ENCODE data around the gene SH3RF3. TPM values are rescaled to one million over a fixed set of nuclear protein-coding genes. Genes with fewer than 3 reads are reported as not detected.
A peak's percentile ranks its signal among the peaks of the same experiment; 100 is the strongest.

Gene SH3RF3
- total RNA-seq, 1 donor: 0.54 TPM

DNA sequence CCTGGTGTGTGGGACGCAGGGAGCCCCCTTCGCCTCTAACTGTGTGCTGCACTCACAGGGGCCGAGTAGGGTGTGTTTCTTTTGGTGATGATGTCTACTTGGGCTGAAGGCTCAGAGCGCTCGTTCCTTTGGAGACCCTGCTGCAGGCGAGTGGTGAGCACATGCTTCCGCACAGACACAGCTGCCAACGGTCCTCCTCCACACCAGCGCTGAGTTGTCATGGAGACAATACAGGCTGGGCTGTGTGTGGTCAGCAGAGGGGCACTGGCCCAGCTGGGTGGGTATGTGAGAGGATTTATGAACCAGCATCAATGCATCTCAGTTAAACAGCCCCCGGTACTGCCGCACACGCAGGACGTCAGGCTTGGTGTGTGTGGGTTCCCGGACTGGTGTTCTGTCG, 143.5 kb downstream of the SH3RF3 start:
- no peak for DNase-seq (ENCODE audit: low read depth in 2 of 3, low spot score in 2 of 3)

DNA sequence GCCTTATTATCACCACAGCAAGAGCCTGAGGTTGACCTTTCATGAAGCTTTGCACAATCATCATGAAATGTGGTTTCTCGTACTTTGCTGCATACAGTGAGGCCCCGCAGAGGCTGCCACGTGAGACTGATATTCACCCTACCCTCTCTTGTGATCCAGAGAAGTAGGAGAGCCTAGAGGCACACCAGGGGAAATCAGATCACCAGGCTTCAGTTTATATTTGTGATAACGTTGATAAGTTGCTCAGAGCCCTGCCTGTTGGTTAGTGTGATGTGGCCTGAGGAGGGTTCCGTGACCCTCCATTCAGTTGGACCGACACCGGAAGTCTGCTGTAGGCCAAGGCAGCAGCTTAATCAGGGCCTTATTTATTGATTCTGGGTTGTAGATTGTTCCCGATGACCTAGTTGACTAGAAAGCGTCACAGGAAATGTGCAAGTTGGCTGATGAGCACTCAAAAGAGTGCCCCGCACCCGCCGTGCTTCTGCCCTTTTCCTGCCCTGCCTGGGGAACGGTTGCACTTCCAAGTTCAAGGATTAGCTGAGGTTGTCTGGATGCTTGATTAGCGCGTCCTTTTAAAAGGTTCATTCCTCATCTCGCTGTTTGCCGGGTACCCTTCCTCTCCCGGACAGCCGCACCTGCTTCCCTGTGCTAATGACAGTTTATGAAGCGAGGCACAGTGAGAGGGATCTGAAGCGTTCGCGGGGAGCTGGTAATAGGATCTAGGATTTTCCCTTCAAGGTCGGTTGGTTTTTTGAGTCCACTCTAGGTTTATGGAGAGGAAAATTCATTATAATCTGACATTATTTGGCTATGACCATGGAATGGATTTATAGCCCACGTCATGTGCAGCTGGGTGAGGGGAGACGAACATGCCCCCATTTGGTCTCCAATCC, 146.4 kb downstream of the SH3RF3 start:
- peak in 2 of 3 donors; percentile 26 to 64 for DNase-seq (ENCODE audit: low read depth in 2 of 3, low spot score in 2 of 3)

DNA sequence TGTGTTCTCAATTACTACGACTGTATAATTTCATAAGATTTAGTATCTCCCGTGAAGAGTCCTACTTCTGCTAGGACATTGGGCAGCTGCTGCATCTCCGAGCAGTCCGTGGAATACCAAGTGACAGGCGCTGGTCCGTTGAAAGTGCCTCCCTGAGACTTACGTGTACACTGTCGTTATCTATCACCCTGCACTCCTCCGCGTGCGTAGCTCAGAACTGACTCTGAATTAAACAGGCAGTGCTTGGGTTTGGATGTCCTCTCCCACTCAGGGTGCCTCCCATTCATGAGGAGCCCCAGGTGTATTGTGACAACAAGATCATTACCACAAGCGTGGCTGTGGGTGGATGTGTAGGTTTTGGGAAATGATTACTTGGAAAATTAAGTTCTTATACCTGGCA, 148.4 kb downstream of the SH3RF3 start:
- no peak for DNase-seq (ENCODE audit: low read depth in 2 of 3, low spot score in 2 of 3)

DNA sequence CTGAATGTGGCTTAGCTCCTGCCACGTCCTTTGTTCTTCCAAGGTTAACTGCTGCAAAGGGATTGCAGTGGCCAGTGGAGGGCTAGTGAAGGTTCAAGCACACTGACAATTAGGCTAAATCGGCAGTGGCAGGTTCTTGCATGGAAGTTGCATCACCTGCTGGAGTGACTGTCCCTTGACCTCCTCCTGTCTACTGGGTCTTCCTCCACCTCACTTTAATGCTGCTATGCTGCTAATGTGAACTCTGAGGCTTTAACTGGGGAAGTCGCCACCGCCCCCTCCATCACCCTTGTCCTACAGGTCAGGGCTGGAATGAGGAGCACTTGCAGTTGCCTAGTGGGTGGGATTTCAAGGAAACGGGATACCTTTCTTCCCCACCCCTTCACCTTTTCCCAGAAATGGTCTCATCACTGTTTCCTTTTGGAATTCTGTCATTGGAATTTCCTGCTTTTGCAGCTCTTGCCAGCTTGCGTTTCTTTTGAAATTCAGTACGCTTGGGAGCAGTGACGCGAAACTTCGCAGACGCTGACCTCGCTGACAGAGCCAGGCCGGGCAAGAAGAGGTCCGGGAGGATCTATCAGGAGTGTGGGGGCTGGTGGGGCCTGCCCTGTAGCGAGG, 150.3 kb downstream of the SH3RF3 start:
- no peak for DNase-seq (ENCODE audit: low read depth in 2 of 3, low spot score in 2 of 3)

DNA sequence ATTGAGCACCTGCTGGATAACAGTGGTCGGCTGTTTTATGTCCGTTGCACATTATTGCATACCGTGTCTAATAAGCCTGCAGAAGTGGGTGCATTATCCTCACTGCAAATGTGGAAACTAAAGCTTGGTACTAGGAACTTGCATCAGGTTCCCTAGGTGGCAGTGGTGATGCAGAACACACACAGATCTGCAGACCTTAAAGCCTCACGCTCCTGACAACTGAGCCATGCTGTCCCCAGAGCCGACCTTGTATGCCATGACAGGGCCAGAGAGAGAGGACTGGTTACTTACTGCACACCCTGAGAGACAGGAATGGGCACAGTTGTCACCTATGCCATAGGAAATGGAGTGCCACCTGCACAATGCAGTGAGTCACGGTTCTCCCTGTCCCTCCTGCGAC, 151.8 kb downstream of the SH3RF3 start:
- DNase-seq (ENCODE audit: low read depth in 2 of 3, low spot score in 2 of 3): peak in 1 of 3 donors; percentile 17

DNA sequence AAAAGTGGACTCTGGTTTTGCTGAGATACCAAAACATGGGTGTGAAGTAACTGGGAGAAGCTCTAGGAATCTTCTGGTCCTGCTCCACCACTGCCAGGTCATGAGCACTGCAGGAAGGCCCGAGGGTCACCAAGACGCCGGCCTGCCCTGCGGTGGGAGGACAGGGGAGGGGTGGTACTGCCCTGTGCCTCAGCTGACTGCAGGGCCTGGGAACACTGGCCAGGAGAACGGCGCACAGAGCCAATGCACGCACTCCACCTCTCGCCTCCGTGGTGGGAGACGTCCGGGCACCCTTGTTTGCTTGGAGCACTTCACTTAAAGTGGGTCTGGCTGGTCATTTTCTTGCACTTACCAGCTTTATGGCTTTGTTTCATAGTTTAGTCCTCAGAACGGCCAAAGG, 153.4 kb downstream of the SH3RF3 start:
- no peak for DNase-seq (ENCODE audit: low read depth in 2 of 3, low spot score in 2 of 3)

DNA sequence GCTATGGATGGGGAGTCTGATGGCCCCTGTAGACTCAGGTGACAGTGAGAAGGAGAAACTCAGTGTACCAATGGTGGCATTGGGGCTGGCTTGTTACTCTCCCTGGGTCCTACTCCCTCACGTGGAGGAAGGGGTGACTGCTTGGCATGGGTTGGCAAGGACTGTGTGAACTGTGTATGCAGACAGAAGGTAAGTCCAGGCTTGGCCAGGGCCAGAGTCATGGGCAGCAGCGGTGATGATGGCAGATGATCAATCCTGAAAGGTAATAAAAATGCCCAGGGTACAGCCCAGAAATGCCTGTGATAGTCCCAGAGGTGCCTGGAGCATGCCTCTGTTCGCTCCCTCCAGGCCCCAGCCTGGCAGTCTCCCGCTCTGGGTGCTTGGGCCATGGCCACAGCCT, 153.9 kb downstream of the SH3RF3 start:
- no peak for DNase-seq (ENCODE audit: low read depth in 2 of 3, low spot score in 2 of 3)

DNA sequence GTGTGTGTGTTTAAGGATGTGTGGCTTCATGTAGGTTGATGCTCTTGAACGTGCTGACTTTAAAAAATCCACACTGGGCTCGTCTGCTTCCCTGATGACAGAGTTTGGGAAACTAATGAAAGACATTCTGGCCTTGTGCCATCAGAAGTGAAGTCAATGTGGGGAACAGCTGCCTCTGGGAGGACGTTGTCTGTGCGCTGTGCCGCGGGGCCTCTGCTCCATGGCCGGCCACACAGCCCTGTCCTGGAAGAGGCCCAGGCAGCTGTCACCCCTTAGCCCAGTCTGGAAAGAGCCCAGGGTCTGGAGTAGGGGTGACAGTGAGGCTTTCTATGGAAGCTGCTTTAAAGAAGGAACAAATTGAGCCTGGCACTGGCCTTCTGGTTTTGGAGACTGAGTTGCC, 155.8 kb downstream of the SH3RF3 start:
- DNase-seq (ENCODE audit: low read depth in 2 of 3, low spot score in 2 of 3): no peak

DNA sequence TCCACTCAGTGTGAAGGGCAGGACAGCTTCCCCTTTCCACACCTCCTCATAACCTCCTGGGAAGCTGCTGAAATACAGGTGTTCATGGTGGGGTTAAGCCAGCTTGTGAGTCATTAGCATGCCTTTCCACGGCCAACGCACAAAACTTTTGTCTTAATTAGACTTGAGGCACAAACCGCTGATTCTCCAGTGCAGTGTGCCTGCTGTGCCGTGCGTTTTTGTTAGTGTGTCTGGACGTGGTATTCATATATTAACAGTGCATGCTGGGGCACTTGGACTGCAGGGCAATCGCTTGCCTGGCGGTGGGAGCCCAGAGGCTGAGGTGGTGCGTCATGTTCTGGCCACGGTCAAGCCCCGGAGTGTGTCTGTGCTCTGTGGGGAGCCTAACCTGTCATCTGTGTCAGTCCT, 156.2 kb downstream of the SH3RF3 start:
- DNase-seq (ENCODE audit: low read depth in 2 of 3, low spot score in 2 of 3): no peak

DNA sequence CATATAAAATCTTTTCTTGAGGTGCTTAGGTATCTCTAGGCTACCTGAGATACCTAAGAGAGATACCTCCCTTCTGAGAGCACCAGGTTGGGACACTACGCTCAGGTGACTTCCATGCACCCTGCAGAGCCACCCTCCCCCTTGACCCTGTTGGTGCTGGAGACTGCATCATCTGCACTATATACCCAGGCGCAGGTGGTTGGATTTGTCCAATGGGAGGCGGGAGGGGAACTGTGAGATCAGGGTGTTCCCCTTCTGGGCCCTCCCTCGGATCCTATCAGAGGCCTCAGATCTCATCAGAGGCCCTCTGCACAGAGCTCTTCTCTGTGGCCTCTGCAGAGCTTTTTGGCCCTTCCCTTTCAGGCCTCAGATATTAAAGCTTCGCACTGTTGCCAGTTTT, 158.4 kb downstream of the SH3RF3 start:
- no peak for DNase-seq (ENCODE audit: low read depth in 2 of 3, low spot score in 2 of 3)

DNA sequence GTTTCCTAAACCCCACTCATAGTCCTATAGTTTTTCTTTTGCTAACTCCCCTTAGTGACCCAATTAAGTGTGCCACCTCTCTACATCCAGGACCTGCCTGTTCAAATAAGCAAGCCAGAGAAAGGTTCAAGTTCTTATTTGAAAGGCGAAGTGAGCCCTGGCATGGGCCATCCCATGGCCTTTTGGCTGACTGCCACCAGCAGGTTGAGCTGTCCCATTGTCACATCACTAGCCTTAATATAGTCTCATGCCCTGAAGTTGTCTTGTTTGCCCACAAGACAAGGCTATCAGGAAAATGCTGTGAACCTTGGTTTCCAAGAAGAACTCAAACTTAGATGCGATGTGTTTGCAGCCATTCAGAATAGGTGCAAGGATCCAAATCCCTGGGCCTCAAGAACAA, 158.8 kb downstream of the SH3RF3 start:
- no peak for DNase-seq (ENCODE audit: low read depth in 2 of 3, low spot score in 2 of 3)

DNA sequence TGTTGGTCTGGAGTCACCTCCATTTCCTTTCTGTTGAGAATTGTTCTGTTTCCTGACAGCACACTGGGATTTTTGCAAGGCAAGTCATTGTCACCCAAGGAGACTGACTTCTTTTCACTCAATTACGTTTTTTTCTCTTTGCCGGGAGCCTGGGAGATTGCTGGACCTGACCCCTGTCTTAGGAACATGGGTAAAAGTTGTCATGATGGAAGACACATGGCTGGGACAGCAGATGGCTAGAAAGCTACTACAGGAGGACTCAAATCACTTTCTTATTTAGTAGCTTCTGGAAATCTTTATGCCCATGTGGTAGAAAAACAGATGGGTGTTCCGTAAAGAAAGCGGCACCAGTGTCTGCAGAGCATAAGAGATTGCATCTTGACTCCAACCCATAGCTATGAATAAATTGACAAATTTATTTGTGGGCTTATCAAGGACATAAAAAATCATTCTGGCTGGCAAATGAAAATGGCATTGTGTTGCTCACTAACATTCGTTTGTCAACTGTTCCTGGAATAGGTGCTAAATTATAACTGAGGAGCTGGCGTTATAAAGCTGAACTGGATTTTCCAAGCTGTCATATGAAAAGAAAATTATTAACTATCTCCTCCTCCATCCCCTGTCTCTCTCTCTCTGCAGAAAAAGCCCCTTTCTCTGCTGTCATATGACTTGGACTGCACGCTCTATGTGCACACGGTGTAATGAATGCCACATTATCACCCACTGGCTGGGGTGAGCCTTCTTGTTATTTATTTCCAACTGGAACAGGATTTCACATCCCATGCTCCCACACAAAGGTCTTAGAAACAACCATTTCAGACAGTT, 159.8 kb downstream of the SH3RF3 start:
- DNase-seq (ENCODE audit: low read depth in 2 of 3, low spot score in 2 of 3): no peak

DNA sequence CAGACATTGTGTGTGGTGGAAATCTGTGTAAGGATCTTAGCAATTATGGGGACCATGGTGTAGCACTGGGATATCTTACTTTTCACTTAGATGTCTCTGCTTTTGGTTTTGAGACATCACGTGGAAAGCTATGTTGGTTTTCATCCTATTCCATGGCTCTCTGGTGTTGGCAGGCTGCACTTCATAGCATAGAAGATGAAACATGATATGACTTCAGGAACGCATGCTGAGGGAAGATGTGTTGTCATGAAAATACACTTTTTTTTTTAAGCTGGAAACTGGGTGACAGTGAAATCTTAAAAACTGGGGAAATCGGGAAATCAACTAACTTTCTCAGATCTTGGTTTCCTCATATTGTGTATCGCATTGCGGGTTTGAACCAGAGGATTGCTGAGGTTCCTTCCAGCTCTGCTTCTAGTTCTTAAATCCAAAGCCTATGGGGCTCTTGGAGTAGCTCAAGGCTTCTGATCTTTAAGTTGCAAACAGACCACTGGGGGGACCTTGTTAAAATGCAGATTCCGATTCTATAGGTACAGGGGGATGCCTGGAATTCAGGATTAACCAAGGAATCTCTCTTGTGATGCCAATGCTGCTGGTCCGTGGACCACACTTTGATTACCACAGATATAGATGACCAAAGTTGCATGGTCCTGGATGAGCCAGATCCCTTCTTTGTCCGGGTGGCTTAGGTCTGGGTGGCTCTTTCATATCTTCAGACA, 160.7 kb downstream of the SH3RF3 start:
- DNase-seq (ENCODE audit: low read depth in 2 of 3, low spot score in 2 of 3): no peak

DNA sequence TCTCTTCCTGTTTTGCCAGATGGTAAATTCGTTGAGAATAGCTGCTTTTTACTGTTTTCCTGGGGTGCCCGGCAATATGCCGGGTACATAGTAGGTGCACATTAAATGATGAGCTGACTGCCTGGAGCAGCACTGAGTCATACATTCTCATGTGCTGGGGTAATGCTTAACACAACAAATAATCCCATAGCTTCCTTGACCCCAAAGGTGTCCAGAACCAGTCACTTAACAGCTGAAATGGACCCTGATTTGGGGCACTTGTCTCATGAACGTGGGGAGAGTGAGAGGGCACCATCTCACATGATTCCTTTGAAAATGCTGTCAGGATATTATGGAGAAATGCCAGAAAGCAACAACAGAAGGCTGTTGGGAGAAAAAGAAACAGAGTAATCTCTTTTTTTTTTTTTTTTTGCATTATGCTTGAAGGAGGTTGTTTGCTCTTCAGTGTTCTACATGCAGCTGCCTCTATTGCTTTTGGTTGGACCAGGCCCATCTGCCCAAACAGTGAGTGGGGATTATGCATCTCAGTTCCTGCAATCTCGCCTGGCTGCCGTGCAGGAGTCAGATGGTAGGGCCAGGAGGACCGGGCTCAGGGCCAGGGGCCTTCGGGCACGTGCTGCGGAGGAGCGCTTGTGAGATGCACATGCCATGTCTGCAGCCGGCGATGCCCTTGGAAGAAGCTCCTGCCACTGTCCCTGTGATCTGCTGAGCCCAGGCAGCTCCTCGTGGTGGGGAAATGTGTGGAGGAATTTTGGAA, 162.1 kb downstream of the SH3RF3 start:
- DNase-seq (ENCODE audit: low read depth in 2 of 3, low spot score in 2 of 3): no peak

DNA sequence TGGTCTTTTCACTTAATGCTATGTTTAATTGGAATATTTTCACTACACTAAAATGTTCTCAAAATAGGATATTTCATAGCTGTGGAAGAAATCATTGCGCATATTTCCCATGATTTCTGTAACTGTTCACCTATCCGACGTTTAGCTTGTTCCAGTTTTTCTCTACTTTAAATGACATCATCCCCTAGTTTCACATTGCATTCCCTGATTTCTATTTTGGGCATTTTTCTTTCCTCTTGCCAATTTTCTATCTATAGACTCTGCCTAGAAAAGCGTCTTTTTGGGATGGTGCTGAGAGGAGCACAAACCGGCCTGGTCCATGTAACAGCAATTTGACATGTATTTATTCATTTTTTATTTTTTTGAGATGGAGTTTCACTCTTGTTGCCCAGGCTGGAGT, 163.4 kb downstream of the SH3RF3 start:
- no peak for DNase-seq (ENCODE audit: low read depth in 2 of 3, low spot score in 2 of 3)

DNA sequence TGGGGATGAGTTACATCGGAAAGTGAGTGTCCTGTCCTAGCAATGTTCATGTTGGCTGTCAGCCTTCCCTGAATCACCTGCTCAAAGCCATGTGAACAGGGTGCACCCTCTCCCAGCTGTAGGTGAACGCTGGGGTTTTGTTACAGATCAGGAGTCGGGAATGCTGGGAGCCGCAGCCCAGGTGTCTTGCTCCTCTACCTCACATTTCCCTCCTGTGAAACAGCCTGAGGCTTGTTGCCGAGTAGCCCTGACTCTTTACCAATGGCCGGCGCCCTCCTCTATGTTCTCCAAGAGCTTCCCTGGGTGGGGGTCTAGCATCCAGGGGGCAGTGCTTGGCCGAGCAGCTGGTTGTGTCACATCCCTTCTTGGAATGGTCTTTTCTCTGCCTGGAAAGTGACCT, 164.7 kb downstream of the SH3RF3 start:
- no peak for DNase-seq (ENCODE audit: low read depth in 2 of 3, low spot score in 2 of 3)

DNA sequence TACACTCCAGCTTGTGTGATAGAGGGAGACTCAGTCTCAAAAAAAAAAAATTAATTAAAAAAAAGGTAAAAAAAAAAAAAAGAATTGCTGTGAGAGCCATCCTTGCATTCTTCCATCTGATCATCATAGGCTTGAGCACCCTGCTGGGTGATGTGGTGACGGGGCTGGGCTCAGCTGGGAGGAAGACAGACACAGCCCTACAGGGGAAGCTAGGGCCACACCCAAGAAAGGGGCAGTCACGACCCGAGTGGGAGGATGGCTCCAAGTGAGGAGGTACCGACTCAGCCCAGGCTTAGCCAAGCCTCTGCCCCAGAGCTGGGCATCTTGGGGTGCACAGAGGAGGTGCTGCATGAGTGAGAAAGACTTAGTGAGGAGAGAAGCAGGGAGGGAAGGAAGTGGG, 165.5 kb downstream of the SH3RF3 start:
- no peak for DNase-seq (ENCODE audit: low read depth in 2 of 3, low spot score in 2 of 3)

DNA sequence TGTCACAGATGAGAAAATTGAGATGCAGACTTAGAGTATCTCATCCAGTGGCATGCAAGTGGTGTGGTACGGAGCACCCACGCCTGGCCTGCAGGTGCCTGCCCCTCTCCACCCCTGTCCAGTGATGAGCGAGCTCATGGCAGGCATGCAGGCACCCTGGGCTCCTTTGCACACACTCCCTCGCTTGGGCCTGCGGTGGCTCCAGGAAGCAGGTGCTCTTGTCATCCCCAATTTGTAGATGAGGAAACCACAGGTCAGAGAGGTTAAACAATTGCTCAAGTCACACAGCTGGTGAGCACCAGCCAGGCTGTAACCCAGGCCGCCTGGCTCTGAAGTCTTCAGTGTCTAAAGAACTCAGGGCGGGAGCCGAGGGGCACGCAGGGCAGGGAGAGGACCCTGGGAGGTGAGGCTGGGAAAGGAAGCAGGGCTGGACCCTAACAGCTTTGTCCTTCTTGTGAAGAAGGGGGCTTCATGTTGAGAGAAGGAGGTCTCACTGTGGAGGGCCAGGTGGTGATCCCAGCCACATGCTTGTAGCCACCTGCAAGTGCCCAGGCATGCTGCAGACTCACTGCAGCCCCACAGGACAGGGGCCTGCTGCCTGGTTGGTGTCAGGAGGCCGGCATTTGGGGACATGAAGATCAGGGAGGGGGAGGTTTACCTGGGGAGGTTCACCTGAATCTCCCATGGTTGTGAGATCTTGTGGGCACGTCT, 166.2 kb downstream of the SH3RF3 start:
- DNase-seq (ENCODE audit: low read depth in 2 of 3, low spot score in 2 of 3): no peak

DNA sequence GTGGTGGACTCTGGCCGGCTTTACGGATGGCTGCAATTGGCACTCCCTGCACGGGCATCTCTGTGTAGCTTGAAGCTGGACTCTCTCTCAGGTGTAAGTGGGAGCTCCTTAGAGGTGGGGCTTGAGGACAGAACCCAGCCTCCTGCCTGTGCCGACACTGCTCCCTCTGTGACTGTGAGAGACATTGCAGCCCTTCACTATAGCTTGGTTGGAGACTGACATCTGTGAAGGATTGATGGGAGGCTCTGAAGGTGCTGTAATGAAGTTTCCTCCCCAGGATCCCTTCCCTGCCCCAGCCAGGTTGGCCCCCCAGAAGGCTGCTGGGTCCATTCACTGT, 166.7 kb downstream of the SH3RF3 start:
- no peak for DNase-seq (ENCODE audit: low read depth in 2 of 3, low spot score in 2 of 3)
